Kidney (tissue), 14 donors: ENCODE measurements around the gene DUS2. TPM values are rescaled to one million over a fixed set of nuclear protein-coding genes. Genes with fewer than 3 reads are reported as not detected.

Experiments
- DNase-seq, 5 donors: peaks; one replicate each; pipeline ENCODE4 v3.0.0-alpha.2; 2013 to 2020
- FAIRE-seq: peaks from 2 replicates; lab custom pipeline; 2012; peaks lifted over from hg19 to GRCh38; lab: Jason Lieb, UNC
- H3K27ac ChIP-seq, 2 donors: one replicate each; pipeline ENCODE4 v1.7.0; 2013; ENCODE audit warnings: low read depth in 2 of 2, low read length in 2 of 2, inconsistent platforms in 1 of 2
- H3K27me3 ChIP-seq: one replicate; pipeline ENCODE4 v1.7.1; 2013; ENCODE audit warnings: low read length, inconsistent platforms; ENCODE audit not compliant: control insufficient read depth, insufficient read depth
- H3K36me3 ChIP-seq, 3 donors: one replicate each; pipeline versions ENCODE4 v1.7.0 to v1.7.1; 2013; ENCODE audit warnings: low read length in 3 of 3, control low read depth in 1 of 3, inconsistent platforms in 1 of 3; ENCODE audit not compliant: insufficient read depth in 3 of 3, control insufficient read depth in 2 of 3
- H3K4me1 ChIP-seq, 3 donors: one replicate each; pipeline versions ENCODE4 v1.7.0 to v1.7.1; 2013; ENCODE audit warnings: low read length in 3 of 3, inconsistent platforms in 1 of 3, low read depth in 1 of 3; ENCODE audit not compliant: control insufficient read depth in 2 of 3, insufficient read depth in 2 of 3
- H3K4me3 ChIP-seq, 3 donors: one replicate each; pipeline versions ENCODE4 v1.7.0 to v1.8.1; 2013; ENCODE audit warnings: low read length in 3 of 3, control low read depth in 1 of 3, inconsistent platforms in 1 of 3
- H3K9ac ChIP-seq, 3 donors: one replicate each; pipeline versions ENCODE4 v1.7.0 to v1.7.1; 2013; ENCODE audit warnings: low read length in 3 of 3, control low read depth in 1 of 3, inconsistent platforms in 1 of 3
- H3K9me3 ChIP-seq, 3 donors: one replicate each; pipeline versions ENCODE4 v1.7.0 to v1.7.1; 2013; ENCODE audit warnings: low read length in 3 of 3, control low read depth in 1 of 3, inconsistent platforms in 1 of 3; ENCODE audit not compliant: control insufficient read depth in 2 of 3, insufficient read depth in 1 of 3
- intact Hi-C: fragments of 100-400 bp; cut with DNase I; formaldehyde crosslinking; loops from one replicate; pipeline ENCODE4 v1.11.1; 2022
- polyA plus RNA-seq: library from polyadenylated mRNA; stranded (reverse); fragments of 350-450 nt; fragmentation: Illumina TruSeq; extraction: RNeasy Lipid Tissue Mini Kit (QIAGEN cat#74804); gene quantifications from one replicate; pipeline ENCODE4 v1.2.3, GENCODE V29; 2014; ENCODE audit warnings: low read depth, low replicate concordance; ENCODE audit not compliant: insufficient read depth
- total RNA-seq: library from RNA; stranded (reverse); fragmentation: NEBNext Ultra II Directional; extraction: Animal tissue kit (Norgen Biotek cat#: 25700); gene quantifications from one replicate; pipeline ENCODE4 v1.2.1, GENCODE V29; 2021
- TF ChIP-seq, protein P1 (sequence below): IDR thresholded peaks from 3 replicates; pipeline ENCODE4 v1.5.1; 2012; ENCODE audit warnings: mild to moderate bottlenecking, moderate library complexity, borderline replicate concordance; ENCODE audit not compliant: insufficient read depth; ENCODE audit errors: extremely low read depth
- donor health status: control.
- donor health status: control.
- donor health status: control.
- donor health status: control.
- donor health status: control.
- donor health status: DM: yes; HTN: yes; CAD: no.
- donor health status: Normal renal cell carcinoma (clear cell type).

The DUS2 gene
- total and polyA plus RNA-seq, 2 donors from 2014 or later, result 12.1 to 12.5 TPM

DNA sequence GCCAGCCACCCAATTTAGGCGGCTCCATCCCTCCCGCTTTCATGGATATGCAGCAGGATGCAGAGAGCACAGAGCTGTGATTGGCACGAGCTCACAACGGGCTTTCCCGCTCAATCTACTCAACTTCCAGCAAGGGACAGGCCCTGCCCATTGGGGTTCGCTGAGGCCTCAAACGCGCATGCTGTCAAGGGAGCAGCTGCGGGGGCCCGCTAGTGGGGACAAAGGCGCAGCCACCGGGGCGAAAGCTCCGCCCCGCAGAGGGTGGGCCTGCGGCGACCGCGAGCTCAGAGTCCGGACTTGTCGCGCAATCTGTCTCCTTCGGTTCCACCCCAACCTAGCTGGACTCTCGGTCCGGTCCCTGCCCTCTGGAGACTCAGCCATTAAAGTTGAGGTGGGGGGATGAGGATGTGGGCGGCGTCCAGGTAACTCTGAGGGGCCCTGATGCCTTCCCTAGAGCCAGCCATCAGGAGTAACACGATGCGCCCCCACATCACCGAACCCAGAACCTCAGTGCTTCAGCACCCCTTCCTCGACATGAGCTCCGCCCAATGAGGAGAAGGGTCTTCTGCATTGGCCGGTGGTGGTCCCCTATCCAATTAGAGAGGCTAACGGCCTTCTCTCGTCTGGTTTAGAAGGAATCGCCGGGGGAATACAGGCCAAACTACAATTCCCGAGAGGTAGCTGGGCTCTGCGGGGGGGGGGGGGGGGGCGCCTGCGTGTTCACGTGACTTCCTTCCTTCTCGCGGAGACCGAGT lies 61.6 kb downstream of the DUS2 start:
- no peaks in the 10 kb centered on the region for H3K27me3 ChIP-seq
- H3K36me3 ChIP-seq, result no peaks in the 10 kb centered on the region
- peak overlapping the region; percentile 62 to 99 (median 94) for H3K9ac ChIP-seq
- peak overlapping the region; percentile 70 to 90 (median 83) for H3K4me3 ChIP-seq
- intact Hi-C loops, result no loop called here
- no peak for FAIRE-seq
- peaks cover 8 to 46% (median 40%) of the 10 kb centered on the region in 3 donors for H3K4me1 ChIP-seq
- peak; percentile 94 to 99 (median 97) for DNase-seq
- H3K27ac ChIP-seq, result peak overlapping the region; percentile 99 to 100
- TF ChIP-seq, protein P1, sequence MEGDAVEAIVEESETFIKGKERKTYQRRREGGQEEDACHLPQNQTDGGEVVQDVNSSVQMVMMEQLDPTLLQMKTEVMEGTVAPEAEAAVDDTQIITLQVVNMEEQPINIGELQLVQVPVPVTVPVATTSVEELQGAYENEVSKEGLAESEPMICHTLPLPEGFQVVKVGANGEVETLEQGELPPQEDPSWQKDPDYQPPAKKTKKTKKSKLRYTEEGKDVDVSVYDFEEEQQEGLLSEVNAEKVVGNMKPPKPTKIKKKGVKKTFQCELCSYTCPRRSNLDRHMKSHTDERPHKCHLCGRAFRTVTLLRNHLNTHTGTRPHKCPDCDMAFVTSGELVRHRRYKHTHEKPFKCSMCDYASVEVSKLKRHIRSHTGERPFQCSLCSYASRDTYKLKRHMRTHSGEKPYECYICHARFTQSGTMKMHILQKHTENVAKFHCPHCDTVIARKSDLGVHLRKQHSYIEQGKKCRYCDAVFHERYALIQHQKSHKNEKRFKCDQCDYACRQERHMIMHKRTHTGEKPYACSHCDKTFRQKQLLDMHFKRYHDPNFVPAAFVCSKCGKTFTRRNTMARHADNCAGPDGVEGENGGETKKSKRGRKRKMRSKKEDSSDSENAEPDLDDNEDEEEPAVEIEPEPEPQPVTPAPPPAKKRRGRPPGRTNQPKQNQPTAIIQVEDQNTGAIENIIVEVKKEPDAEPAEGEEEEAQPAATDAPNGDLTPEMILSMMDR, result no peak
- no peaks in the 10 kb centered on the region for H3K9me3 ChIP-seq

DNA sequence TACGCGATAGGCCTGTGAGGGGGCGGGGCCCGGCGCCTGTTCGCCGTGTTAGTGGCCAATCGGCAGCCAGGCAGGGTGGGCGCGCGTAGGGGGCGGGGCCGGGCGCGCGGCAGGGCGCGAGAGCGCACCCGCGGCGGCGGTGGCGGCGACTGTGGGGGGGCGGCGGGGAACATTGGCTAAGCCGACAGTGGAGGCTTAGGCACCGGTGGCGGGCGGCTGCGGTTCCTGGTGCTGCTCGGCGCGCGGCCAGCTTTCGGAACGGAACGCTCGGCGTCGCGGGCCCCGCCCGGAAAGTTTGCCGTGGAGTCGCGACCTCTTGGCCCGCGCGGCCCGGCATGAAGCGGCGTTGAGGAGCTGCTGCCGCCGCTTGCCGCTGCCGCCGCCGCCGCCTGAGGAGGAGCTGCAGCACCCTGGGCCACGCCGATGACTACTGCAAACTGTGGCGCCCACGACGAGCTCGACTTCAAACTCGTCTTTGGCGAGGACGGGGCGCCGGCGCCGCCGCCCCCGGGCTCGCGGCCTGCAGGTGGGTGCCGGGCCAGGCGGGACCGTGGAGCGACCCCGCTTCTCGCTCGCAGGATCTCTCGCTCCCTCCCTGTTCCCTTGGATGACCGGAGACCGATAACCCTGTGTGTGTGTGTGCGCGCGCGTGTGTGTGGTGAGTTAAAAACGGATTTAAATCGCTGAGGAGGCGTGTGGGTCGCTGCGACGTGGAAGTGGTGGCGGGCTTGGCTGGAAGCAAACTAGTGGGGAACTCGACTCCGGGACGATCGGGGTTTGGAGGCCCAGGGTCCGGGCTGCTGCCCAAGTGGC lies 62.4 kb downstream of the DUS2 start, which contains the start of gene NFATC3:
Gene NFATC3, plus strand, starts transcription at position 112 of the 813 bp plus-strand sequence. Its CDS starts 312 bp downstream, at position 424.
- peak; percentile 56 to 100 (median 99) for DNase-seq
- H3K27ac ChIP-seq, result peak within 1 kb of the TSS; percentile 99 to 100
- peak within 1 kb of the TSS; percentile 62 to 99 (median 94) for H3K9ac ChIP-seq
- no peaks in the 10 kb centered on the region for H3K9me3 ChIP-seq
- peaks cover 8 to 38% (median 33%) of the 10 kb centered on the region in 3 donors for H3K4me1 ChIP-seq
- peak within 1 kb of the TSS; percentile 80 to 90 (median 85) for H3K4me3 ChIP-seq
- intact Hi-C loops, result no loop called here
- H3K27me3 ChIP-seq, result no peaks in the 10 kb centered on the region
- TF ChIP-seq, protein P1, result no peak
- H3K36me3 ChIP-seq, result no peaks in the 10 kb centered on the region
- no peak for FAIRE-seq

DNA sequence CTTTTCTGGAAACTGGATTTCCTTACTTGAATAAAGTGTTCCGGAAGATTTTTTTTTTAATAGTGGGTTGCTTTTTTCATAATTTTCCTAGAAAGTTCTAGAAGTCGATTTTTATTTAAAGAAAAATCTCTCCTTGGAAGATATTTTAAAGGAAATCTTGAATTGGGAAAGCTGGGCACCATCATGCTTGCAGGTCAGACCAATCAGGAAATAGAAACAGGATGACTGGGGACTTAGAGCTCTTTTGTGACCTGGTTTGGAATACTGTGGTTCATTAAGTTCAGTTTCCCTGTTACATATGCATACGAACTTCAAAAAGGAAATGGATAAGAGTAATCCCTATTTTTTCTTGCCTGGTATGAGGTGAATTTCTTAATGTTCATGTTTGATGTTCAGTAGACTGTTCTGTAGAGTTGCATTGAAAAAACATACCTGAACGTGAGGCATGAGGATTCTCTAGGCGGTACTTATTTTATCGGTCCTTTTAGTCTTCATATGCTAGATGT lies 63.3 kb downstream of the DUS2 start:
- intact Hi-C loops, result no loop called here
- Histone ChIP-seq H3K9ac (peak overlapping the region; percentile 19 to 71 (median 64)), H3K36me3 (no peaks in the 10 kb centered on the region), H3K4me3 (peak overlapping the region; percentile 80 to 89 (median 85)), H3K27me3 (no peaks in the 10 kb centered on the region), H3K27ac (peak overlapping the region; percentile 87 to 95), H3K9me3 (no peaks in the 10 kb centered on the region), H3K4me1 (peaks cover 8 to 35% (median 30%) of the 10 kb centered on the region in 3 donors)
- FAIRE-seq (no peak), DNase-seq (peak in 2 of 5 donors; percentile 68 to 79)
- TF ChIP-seq, protein P1, result no peak
